ENCODE data around the gene ZSWIM7. TPM values are rescaled to one million over a fixed set of nuclear protein-coding genes. Genes with fewer than 3 reads are reported as not detected.
A peak's percentile ranks its signal among the peaks of the same experiment; 100 is the strongest.

Gene ZSWIM7
- total RNA-seq, 1 donor from 2014 or later: 41.6 TPM

DNA sequence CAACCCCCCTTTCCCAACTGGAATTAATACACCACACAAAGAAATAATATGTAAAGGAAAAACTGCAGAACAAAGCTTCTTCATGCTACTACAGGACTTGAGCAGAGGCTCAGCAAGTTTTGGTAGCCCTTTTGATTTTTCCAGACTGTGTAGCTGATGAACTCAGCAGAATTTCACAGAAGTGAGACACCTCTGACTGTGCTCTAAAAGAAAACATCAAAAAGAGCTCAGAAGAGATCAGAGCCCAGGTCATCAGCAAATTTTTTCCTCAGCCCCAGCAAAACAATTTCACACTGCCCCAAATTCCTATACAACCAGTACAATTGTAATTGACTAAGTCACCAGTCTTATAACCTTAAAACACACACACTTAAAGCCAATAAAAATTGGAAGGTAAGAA is 38.1 kb upstream of the ZSWIM7 start:
- peaks cover 4% of the 10 kb centered on the region for H3K36me3 ChIP-seq (ENCODE audit: control insufficient read depth, insufficient read depth, low read length)

DNA sequence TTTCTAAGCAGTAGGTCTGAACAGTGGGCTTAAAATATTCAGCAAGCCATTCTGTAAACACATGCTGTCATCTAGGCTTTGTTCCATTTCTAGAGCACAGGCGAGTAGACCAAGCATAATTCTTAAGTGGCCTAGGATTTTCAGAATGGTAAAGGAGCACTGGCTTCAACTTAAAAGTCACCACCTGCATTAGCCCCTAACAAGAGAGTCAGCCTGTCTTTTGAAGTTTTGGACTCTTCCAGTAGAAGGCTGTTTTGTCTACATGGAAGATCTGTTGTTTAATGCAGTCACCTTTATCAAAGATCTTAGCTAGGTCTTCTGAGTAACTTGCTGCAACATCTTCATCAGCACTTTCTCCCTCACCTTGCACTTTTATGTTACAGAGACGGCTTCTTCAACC is 36.8 kb upstream of the ZSWIM7 start:
- TF ChIP-seq, protein P1, sequence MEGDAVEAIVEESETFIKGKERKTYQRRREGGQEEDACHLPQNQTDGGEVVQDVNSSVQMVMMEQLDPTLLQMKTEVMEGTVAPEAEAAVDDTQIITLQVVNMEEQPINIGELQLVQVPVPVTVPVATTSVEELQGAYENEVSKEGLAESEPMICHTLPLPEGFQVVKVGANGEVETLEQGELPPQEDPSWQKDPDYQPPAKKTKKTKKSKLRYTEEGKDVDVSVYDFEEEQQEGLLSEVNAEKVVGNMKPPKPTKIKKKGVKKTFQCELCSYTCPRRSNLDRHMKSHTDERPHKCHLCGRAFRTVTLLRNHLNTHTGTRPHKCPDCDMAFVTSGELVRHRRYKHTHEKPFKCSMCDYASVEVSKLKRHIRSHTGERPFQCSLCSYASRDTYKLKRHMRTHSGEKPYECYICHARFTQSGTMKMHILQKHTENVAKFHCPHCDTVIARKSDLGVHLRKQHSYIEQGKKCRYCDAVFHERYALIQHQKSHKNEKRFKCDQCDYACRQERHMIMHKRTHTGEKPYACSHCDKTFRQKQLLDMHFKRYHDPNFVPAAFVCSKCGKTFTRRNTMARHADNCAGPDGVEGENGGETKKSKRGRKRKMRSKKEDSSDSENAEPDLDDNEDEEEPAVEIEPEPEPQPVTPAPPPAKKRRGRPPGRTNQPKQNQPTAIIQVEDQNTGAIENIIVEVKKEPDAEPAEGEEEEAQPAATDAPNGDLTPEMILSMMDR (IDR thresholded peaks at IDR 0.05; ENCODE audit: insufficient read depth, low read length, poor library complexity, severe bottlenecking): no peak
- H3K4me3 ChIP-seq (ENCODE audit: low read depth, low read length): no peak overlapping the region
- no peaks in the 10 kb centered on the region for H3K27me3 ChIP-seq (ENCODE audit: control insufficient read depth, insufficient read depth, low read length)
- peaks cover 6% of the 10 kb centered on the region for H3K36me3 ChIP-seq (ENCODE audit: control insufficient read depth, insufficient read depth, low read length)
- no peak for DNase-seq (ENCODE audit: low read depth)

More for the DNA sequence above, 38.1 kb upstream of the ZSWIM7 start:
- Histone ChIP-seq H3K4me3 (ENCODE audit: low read depth, low read length) (no peak overlapping the region), H3K27me3 (ENCODE audit: control insufficient read depth, insufficient read depth, low read length) (no peaks in the 10 kb centered on the region)
- DNase-seq (ENCODE audit: low read depth): no peak
- TF ChIP-seq, protein P1 (IDR thresholded peaks at IDR 0.05; ENCODE audit: insufficient read depth, low read length, poor library complexity, severe bottlenecking): no peak

DNA sequence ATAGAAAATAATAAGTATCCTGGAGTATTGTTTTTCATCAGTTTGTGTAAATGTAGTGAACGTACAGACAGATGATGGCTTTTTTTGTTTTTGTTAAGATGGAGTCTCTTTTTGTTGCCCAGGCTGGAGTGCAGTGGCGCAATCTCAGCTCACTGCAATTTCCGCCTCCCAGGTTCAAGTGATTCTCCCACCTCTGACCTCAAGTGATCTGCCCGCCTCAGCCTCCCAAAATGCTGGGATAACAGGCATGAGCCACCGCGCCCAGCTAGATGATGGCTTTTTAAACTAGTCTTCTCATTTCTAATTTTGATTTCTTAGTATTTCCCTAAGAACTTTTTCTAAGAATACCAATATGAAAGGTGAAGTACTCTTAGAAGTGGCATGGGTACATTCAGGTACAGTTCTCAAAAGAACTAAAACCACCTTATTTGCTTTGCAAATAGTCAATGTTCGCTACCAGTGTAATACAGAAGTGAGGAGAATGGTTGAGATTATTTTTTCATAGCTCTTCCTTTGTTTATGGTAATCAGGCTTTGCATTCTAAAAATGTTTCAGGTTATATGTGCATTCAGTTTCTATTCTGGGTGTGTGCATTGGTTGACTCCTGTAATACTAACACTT is 34.3 kb upstream of the ZSWIM7 start:
- TF ChIP-seq, protein P1 (IDR thresholded peaks at IDR 0.05; ENCODE audit: insufficient read depth, low read length, poor library complexity, severe bottlenecking): no peak
- H3K27me3 ChIP-seq (ENCODE audit: control insufficient read depth, insufficient read depth, low read length): no peaks in the 10 kb centered on the region
- H3K4me3 ChIP-seq (ENCODE audit: low read depth, low read length): no peak overlapping the region
- DNase-seq (ENCODE audit: low read depth): no peak
- peaks cover 4% of the 10 kb centered on the region for H3K36me3 ChIP-seq (ENCODE audit: control insufficient read depth, insufficient read depth, low read length)

DNA sequence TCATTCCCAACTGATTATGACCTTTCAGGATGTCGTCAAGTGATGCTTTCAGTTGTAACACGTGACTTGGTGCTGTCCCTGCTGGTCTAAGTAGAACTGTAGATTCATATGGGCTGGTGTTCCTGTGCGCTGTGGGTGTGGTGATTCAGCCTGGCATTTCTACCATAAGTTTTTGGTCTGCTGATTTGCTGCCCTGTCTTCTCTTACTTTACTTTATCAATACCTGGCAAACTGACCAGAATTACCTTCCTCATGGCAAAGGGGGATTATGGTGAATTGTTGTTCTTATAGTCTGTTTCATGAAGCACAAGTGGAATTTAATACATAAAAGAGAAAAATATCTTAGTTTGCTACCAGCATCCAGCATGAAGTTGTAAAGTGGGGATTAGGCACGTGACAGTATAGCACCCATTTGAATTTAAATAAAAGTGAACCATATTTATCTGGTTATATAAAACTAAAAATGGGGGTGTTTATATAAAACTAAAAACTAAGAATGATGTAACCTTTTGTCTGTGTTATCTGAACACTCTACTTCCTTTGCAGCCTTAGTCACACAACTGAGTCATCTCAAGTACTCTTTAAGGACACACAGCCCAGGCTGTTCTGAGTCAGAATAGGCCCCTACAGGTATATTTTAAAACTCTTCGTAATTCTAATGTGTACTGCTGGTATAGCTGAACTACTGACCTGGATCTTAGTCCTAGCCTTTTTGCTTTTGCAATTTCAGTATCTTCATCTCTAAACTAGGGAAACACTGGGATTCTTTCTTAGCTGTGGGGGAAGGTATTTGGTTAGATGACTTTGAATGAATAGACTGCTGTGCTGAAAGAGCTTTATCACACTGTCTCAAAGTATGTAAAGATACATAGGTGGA is 28.4 kb upstream of the ZSWIM7 start:
- DNase-seq (ENCODE audit: low read depth): peak; percentile 88
- TF ChIP-seq, protein P1 (IDR thresholded peaks at IDR 0.05; ENCODE audit: insufficient read depth, low read length, poor library complexity, severe bottlenecking): no peak
- Histone ChIP-seq H3K27me3 (ENCODE audit: control insufficient read depth, insufficient read depth, low read length) (no peaks in the 10 kb centered on the region), H3K4me3 (ENCODE audit: low read depth, low read length) (no peak overlapping the region), H3K36me3 (ENCODE audit: control insufficient read depth, insufficient read depth, low read length) (peaks cover 5% of the 10 kb centered on the region)

DNA sequence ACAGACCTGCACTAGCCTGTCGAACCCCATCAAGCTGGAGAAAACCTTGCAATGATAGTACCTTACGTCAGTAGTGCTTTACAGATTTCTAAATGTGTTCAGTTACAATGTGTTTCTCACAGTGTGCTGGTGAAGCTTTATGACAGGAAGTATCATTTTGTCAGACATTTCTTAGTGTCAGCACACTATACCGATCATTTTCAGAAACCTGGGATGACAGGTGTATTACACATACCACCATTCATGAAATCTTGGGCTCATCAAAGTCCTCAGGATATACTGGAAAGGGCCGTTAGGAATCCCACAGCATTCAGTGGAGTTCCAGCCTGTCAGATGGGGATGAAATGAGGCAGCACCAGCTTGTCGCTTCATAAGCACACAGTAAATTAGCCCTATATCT is 27.4 kb upstream of the ZSWIM7 start:
- no peak for DNase-seq (ENCODE audit: low read depth)
- Histone ChIP-seq H3K27me3 (ENCODE audit: control insufficient read depth, insufficient read depth, low read length) (no peaks in the 10 kb centered on the region), H3K36me3 (ENCODE audit: control insufficient read depth, insufficient read depth, low read length) (peaks cover 3% of the 10 kb centered on the region), H3K4me3 (ENCODE audit: low read depth, low read length) (no peak overlapping the region)
- TF ChIP-seq, protein P1 (IDR thresholded peaks at IDR 0.05; ENCODE audit: insufficient read depth, low read length, poor library complexity, severe bottlenecking): no peak

Data from kidney epithelial cell (primary cell).